SK-N-SH treated with all-trans-retinoic acid at 6 μM for 48 hours (cell line): ENCODE data around the gene LRRC28.

Experiments
- ARNTL ChIP-seq: fragments of 450-650 bp; formaldehyde crosslinking; IDR thresholded peaks from 2 replicates; pipeline ENCODE4 v1.5.0; 2020; ENCODE audit warnings: low read depth, mild to moderate bottlenecking, moderate library complexity, borderline replicate concordance
- RARB ChIP-seq: fragments of 250-450 bp; sonication (Bioruptor Pico); IDR thresholded peaks from 2 replicates; pipeline ENCODE4 v1.8.0; 2021; ENCODE audit warnings: mild to moderate bottlenecking, moderate library complexity
- TCF4 ChIP-seq: fragments of 250-450 bp; sonication (Bioruptor Pico); IDR thresholded peaks from 2 replicates; pipeline ENCODE4 v1.8.0; 2021; ENCODE audit warnings: mild to moderate bottlenecking, moderate library complexity, borderline replicate concordance
- ZC3H10 ChIP-seq: fragments of 250-450 bp; sonication (Bioruptor Pico); IDR thresholded peaks from 2 replicates; pipeline ENCODE4 v1.5.1; 2021; ENCODE audit warnings: mild to moderate bottlenecking, moderate library complexity
- ZFP30 ChIP-seq: fragments of 450-650 bp; formaldehyde crosslinking; IDR thresholded peaks from 2 replicates; pipeline ENCODE4 v1.5.0; 2022; ENCODE audit warnings: mild to moderate bottlenecking, moderate library complexity
- TF ChIP-seq, protein P1 (sequence below): fragments of 250-450 bp; sonication (Bioruptor Pico); IDR thresholded peaks from 2 replicates; pipeline ENCODE4 v1.5.1; 2020; ENCODE audit warnings: low read depth, mild to moderate bottlenecking, moderate library complexity

- no peak for TF ChIP-seq ZFP30 (CRISPR knock-in tag)
- no peak for TF ChIP-seq ARNTL
- TF ChIP-seq ZC3H10: no peak
- no peak for TF ChIP-seq TCF4 (CRISPR knock-in tag)
- TF ChIP-seq, protein P1, sequence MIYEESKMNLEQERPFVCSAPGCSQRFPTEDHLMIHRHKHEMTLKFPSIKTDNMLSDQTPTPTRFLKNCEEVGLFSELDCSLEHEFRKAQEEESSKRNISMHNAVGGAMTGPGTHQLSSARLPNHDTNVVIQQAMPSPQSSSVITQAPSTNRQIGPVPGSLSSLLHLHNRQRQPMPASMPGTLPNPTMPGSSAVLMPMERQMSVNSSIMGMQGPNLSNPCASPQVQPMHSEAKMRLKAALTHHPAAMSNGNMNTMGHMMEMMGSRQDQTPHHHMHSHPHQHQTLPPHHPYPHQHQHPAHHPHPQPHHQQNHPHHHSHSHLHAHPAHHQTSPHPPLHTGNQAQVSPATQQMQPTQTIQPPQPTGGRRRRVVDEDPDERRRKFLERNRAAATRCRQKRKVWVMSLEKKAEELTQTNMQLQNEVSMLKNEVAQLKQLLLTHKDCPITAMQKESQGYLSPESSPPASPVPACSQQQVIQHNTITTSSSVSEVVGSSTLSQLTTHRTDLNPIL (CRISPR knock-in tag): no peak
- no peak for TF ChIP-seq RARB
Observed at GRCh38 chr15:99406716-99407487, 155.6 kb downstream of the LRRC28 start.
